IPS-18c (cell line): ENCODE data around the gene CD109.

Experiments
- H3K4me3 ChIP-seq: 2 replicates; pipeline ENCODE4 v1.7.0; 2013; ENCODE audit warnings: low read depth, mild to moderate bottlenecking, low read length, moderate library complexity; ENCODE audit not compliant: insufficient read depth
- H3K9me3 ChIP-seq: one replicate; pipeline ENCODE4 v1.6.1; 2013; ENCODE audit warnings: mild to moderate bottlenecking, low read length, moderate library complexity; ENCODE audit not compliant: control insufficient read depth, insufficient read depth

CD109 gene

GRCh38 chr6:73695619-73696421 lies at the start of gene CD109:
TSS of gene CD109 (plus strand) at chr6:73696203. CDS start at chr6:73696216, 13 bp downstream.
- Histone ChIP-seq H3K4me3 (peak within 1 kb of the TSS; percentile 56), H3K9me3 (no peaks in the 10 kb centered on the region)

DNA sequence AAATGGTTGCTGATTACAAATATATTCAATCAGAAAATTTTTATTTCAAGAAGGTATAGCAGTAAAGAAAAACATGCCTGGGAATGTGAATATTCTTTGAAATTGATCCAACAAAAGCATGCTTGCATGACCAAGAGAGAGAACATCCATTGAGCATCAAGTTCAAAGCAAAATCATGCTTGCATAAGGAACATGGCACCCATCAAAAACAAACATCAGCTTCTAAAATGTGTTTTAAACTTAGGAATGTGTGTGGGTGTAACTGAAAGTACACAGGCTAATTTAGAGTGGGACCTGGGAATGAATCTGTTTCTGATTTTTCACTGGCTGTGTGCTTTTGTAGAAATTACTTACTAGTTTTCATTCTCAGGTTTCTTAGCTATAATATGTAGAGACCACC lies 47.8 kb upstream of the CD109 start:
- H3K4me3 ChIP-seq: no peak overlapping the region
- H3K9me3 ChIP-seq: no peaks in the 10 kb centered on the region

GRCh38 chr6:73649783-73650182 lies 46.2 kb upstream of the CD109 start:
- Histone ChIP-seq H3K9me3 (no peaks in the 10 kb centered on the region), H3K4me3 (no peak overlapping the region)

DNA sequence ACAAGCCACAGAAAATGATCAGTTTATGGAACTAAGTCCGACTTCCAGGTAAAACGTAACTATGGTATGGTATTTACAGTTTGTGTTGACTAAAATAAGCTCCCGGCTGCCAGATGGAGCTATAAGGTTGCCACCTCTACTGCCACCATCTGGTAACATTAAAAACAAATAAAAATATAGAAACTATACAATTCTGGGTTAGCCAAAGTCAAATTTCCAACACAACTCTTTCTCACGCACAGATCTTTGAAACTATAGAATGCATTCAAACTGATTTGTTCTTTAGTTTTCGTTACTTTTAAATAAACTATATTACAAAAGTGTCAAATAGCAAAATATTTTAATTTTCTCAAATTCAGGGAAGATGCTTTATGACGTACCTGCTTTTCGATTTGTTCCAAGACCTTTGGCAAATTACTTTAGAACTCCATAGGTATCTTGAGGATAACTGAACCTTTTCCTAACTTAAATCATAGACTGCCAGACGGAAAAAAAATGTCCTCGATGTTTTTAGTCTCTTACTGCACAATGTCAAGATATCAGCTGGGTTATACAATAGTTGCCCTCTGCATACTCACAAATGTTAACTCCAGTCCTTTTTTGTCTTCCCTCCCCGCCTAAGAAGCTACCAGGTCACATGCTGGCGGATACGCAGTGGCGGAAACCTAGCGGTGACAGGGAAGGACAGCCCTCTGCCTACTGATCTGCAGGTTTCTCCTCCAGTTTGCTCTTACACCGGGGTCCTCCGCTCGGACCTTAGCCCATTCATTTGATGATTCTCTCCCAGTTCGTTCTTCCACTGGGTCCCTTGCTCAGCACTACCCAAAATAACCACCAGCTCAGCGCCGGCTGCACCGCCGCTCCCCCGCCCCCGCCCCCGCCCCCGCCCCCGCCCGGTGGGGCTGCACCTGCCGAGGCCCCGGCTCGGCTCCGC lies 43.1 kb upstream of the CD109 start:
- Histone ChIP-seq H3K9me3 (no peaks in the 10 kb centered on the region), H3K4me3 (peak overlapping the region; percentile 84)

- peak within 1 kb of the TSS; percentile 84 for H3K4me3 ChIP-seq
- no peaks in the 10 kb centered on the region for H3K9me3 ChIP-seq
Measured at GRCh38 chr6:73653571-73654424, 42.2 kb upstream of the CD109 start, which contains the start of gene SLC17A5. TSS of gene SLC17A5 (minus strand) at chr6:73653992. CDS start at chr6:73653886, 106 bp downstream.

DNA sequence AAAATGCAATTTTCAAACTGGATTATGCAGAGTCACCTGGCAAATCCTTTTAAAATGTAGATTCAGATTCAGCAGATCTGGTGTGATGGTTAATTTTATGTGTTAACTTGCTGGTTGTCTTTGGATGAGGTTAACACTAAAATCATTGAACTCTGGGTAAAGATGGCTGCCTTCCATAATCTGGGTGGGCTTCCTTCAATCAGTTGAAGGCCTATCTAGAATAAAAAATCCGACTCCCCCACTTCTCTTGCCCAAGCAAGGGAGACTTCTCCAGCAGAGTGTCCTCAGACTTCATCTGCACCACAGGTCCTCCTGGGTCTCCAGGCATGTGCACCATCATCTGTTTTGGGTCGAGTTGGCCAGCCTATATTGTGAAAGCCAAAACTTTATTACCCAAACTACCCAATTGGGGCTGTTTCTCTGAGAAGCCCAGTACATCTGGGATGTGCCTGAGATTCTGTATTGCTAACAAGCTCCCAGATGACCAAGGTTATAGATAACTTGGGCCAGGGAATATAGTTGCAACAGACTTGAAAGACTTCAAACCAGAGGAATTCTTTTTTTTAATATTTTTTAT lies 40.6 kb upstream of the CD109 start:
- H3K9me3 ChIP-seq: no peaks in the 10 kb centered on the region
- no peak overlapping the region for H3K4me3 ChIP-seq

DNA sequence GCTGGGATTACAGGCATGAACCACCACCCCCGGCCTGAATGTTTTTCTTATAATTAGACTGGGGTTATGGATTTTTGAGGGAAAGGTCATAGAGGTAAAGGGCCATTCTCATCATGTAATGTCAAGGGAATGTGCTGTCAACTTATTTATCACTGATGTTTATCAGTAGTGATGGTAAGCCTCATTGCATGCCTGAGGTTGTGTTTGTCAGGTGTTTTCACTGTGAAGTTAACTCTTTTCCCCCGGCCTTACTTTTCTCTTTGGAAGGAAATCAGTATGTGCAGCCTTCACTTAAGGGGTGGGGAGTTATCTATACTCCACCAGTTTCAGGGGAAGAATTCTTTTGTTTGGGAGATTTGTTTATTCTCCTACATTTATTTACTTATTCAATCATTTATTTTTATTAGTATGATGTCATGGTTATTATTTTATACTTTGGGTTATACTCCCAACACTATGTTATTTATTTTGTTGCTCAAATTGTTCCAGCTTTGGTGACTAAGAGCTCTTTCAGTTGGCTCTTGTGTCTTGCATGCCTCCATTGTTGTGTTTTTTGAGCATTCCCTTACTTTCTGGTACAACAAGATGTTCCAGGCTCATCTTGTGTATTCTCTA lies 39.4 kb upstream of the CD109 start:
- H3K9me3 ChIP-seq: no peaks in the 10 kb centered on the region
- no peak overlapping the region for H3K4me3 ChIP-seq

DNA sequence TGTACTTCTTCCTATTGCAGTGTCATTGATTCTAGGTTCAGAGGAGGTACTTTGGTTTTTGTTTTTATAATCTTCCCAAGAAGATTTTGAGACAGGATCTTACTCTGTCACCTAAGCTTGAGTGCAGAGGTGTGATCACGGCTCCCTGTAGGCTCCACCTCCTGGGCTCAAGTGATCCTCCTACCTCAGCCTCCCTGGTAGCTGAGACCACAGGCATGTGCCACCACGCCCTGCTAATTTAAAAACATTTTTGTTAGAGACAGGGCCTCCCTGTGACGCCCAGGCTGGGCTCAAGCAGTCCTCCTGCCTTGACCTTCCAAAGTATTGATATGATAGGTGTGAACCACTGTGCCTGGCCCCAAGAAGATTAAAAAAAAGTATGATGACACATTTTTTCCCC lies 38.8 kb upstream of the CD109 start:
- no peak overlapping the region for H3K4me3 ChIP-seq
- no peaks in the 10 kb centered on the region for H3K9me3 ChIP-seq

- Histone ChIP-seq H3K4me3 (no peak overlapping the region), H3K9me3 (no peaks in the 10 kb centered on the region)
Measured at GRCh38 chr6:73664701-73665100, 31.3 kb upstream of the CD109 start.

GRCh38 chr6:73665686-73666319 lies 30.2 kb upstream of the CD109 start:
- H3K4me3 ChIP-seq: no peak overlapping the region
- H3K9me3 ChIP-seq: no peaks in the 10 kb centered on the region

DNA sequence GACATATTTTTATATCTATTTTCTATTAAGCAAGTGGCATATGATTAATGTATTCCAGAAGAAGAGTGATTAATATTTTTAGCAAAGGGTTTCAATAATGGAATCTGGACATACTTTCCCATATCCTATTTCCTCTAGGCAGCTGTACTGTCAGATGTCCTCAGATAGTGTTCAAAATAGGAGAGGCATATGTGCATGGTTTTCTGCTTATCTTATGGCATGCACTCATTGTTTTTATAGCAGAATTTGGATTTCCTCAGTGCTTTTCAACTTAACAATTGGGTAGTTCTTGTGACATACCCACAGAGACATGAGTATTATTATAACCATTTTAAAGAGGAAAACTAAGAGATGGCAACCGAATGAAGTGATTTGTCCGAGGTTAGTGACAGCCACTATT lies 29.6 kb upstream of the CD109 start:
- H3K4me3 ChIP-seq: no peak overlapping the region
- no peaks in the 10 kb centered on the region for H3K9me3 ChIP-seq

DNA sequence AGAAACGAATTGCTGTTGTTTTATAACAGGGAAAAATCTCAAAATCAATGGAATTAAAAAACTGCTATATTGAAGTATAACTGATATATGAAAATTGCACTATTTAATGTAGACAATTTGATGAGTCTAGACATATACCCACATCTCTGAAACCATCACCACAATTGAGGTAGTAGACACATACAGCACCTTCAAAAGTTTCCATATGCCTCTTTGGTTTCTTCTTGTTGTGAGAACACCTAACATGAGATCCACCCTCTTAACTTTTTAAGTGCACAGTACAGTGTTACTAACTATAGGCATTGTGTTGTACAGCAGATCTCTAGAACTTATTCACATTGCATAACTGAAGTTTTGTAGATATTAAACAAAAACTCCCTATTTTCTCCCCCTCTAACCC lies 28.2 kb upstream of the CD109 start:
- no peaks in the 10 kb centered on the region for H3K9me3 ChIP-seq
- no peak overlapping the region for H3K4me3 ChIP-seq

- no peak overlapping the region for H3K4me3 ChIP-seq
- H3K9me3 ChIP-seq: no peaks in the 10 kb centered on the region
Measured at GRCh38 chr6:73669005-73669404, 27.0 kb upstream of the CD109 start.

GRCh38 chr6:73671911-73672685 lies 23.9 kb upstream of the CD109 start:
- H3K9me3 ChIP-seq: no peaks in the 10 kb centered on the region
- H3K4me3 ChIP-seq: no peak overlapping the region

- Histone ChIP-seq H3K9me3 (no peaks in the 10 kb centered on the region), H3K4me3 (no peak overlapping the region)
Measured at GRCh38 chr6:73675466-73676098, 20.4 kb upstream of the CD109 start.
